HG03103 (cell line): Measurements from ENCODE around the gene TFF3.

Experiments used
- ATAC-seq: cut with Tn5 transposase; IDR thresholded peaks from one replicate; pipeline ENCODE4 v1.9.1; 2021; ENCODE audit warnings: low read depth; ENCODE audit not compliant: unreplicated experiment

The TFF3 gene

GRCh38 chr21:42347601-42348327, 32.6 kb upstream of the TFF3 start:
- ATAC-seq = no peak

DNA sequence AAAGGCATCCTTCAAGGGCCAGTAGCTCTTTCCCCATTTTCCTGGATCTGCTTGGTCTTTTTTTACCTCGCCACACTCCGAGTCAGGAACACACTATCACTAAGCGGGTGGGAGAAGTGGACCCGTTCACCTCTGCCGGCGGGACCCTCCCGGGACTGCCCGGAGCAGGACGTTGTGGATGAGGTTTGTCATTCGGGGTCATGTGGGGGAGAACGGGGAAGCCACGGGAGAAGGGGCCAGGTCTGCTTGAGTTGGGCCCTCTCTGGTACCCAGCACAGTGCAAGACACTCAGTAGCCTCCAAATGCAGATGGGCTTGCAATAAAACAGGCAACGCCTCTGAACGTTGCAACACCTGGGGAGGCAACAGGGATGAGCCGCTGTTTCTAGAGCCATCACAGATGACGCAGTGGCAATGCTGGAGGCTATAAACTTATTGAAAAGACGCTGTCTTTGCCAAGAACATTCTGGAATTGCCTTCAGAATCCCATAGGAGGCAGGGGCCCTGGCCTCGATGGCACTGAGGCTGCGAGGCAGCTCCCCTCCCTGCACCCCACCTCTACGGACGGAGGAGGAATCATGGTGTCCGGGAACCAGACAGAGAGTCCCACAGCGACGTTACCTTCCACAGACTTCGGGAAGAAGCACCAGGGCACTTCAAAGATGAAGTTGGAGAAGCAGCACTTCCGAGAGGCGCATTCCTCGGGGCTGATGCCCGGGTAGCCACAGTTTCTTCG, 31.8 kb upstream of the TFF3 start:
- ATAC-seq = no peak

DNA sequence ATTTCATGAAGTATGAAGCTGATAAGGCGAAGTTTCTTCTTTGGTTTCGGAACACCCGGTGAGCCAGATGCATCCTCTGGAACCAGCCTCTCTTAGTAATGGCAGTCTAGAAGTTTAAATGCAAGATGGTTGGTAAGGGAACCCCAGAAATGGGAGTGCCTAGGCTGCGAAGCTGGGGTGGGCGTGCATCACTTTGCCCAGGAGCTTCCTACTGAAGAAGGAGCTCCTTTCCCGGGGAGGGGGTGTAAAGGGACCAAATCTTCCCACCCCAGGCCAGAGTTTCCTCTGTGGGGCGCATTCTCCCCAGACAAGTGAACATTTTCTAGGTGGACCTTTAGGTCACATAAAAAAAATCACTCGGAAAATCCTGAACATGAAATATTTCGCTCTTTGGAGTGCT, 31.2 kb upstream of the TFF3 start:
- no peak for ATAC-seq

GRCh38 chr21:42344631-42345030, 29.4 kb upstream of the TFF3 start:
- no peak for ATAC-seq

GRCh38 chr21:42343963-42344510, 28.8 kb upstream of the TFF3 start:
- no peak for ATAC-seq

GRCh38 chr21:42343556-42343955, 28.3 kb upstream of the TFF3 start:
- ATAC-seq = no peak

- no peak for ATAC-seq
Measured at GRCh38 chr21:42343101-42343500, 27.9 kb upstream of the TFF3 start.

GRCh38 chr21:42341776-42342542, 26.8 kb upstream of the TFF3 start:
- ATAC-seq = no peak

GRCh38 chr21:42340187-42341050, 25.2 kb upstream of the TFF3 start:
- ATAC-seq = no peak

DNA sequence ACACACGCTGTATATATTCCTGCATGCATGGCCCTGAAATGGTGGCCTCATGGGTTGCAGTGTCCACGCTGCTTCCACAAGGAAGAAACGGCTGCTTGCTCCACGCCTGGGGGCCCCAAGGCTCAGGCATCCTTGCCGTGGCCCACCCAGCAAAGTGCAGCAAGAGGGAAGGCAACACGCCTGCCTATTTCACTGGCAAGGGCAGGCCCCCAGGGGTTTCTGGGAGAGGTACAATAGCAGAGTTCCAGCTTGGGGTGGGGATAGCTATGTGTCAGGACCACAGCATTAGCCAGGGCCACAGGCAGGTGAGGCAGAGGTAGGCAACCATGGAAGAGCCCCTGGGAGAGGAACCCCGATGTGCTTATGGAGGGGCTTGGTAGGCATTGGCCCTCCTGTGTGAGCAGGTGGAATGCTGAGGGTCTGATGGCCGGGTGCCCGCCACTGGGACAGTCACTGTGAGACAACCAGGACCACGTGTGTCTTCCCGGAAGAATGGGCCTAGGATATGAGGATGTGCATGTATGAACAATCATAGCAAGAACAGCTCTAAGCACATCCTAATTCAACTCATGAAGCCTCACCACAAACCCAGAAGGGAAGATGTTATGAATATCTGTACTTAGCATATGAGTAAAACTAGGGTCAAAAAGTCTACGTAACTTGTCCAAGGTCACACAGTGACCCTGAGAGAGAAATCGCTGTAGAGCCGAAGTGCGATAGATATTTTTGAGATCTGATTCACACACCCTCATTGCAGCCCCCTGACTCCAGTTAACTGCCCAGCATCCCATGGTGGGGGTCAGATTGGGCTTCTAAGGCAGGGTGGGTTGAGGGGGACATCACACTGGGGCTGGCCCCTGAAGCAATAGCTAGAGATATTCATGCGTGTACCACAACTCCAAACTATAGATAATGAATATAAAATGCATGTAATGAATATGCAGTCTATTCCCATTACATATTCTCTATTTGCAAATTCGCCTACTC, 23.8 kb upstream of the TFF3 start:
- ATAC-seq = no peak

GRCh38 chr21:42337830-42338728, 22.9 kb upstream of the TFF3 start:
- ATAC-seq = no peak

DNA sequence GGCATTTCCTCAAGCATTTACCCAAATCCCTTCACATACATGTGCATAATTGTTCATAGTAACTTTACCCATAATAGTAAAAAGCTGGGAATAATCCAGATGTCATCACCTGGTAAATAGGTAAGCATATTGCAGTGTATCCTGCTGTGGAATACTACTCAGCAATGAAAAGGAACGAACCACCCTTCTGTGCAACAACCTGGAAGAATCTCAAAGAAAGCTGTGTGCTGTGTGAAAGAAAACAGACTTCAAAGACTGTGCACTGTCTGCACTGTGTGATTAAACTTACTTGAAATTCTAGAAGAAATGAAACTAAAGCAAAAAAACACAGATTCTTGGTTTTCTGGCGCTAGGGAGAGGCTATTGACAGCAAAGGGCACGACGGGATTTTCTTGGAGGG, 22.1 kb upstream of the TFF3 start:
- no peak for ATAC-seq

DNA sequence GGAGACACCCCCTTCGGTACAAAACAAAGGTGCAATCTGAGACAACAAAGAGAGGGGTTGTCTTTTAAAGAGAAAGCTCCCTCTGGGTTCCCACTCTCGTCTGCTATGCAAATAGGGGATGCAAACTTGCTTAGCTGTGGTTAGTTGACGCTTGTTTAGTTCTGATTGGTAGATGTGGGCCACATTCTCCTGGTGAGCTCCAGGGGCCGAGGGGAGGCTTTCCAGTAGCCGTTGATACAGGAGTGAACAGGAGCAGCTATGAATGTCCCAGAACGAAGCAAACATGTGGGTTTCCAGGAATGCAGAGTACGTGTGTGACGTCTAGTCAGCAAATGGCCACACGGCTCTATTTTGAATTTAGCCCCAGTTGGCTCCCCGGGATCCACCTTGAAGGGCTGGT, 20.8 kb upstream of the TFF3 start:
- ATAC-seq = no peak

DNA sequence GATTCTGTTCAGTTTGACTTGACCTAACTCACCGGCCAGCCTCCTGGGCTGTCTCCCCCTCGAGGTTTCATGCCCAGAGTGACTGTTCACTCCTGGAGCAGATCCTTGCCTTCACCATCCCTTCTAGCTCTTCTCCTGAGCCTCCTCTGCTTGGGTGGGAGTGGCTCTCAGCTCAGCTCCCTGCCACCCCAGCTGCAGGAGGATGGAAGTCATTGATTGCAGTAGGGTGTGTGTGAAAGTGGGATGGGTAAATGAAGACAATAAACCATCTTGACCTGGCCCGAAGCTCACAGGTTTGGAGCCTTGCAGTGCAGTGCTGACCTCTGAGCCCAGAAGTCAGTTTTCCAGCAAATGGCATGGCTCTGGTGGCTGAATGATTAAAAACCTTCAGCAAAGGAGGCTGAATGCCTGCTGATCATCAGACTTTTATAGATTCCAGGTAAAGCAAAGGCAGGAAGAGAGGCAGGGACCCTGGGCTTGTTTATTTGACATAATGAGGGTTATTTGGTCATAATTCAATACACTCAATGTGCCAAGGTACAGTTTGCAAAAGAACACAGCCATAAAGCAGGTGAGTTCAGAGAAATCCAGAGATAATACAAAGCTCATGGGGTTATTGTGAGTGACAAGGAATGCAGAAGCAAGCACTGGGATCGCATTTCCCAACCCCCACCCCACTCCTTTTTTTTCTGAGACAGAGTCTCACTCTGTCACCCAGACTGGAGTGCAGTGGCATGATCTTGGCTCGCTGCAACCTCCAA, 17.5 kb upstream of the TFF3 start:
- no peak for ATAC-seq

GRCh38 chr21:42331660-42332059, 16.5 kb upstream of the TFF3 start:
- no peak for ATAC-seq

GRCh38 chr21:42330380-42331371, 15.5 kb upstream of the TFF3 start:
- ATAC-seq = no peak
